ENCODE data around the gene INVS.
"Not testable (repeated sequence)": the region's sequence is repeated elsewhere in the genome, so short reads cannot be mapped to it uniquely, and the experiment has no call there.

DNA sequence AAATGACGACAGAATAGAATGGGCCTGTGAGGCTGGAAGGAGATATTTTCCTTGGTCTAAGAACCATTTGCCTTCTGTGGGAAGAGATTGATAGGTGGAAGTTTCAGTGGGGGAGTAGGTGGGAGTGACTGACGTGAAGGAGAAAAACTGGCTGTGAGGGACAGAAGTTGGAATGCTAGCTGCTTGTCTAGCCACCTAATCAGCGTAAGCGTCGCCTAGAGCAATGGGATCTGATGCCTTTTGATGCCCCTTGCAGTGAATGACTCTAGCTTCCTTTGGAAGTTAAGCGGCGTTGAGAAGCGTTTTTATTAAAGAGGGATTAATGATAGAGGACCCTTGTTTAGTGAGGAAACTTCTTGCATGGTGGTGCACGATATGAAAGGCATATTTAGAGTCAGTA lies 42.8 kb downstream of the INVS start:
- not testable (repeated sequence) for TF ChIP-seq POLR2A (IDR thresholded peaks at IDR 0.05)
- TF ChIP-seq, protein P1, sequence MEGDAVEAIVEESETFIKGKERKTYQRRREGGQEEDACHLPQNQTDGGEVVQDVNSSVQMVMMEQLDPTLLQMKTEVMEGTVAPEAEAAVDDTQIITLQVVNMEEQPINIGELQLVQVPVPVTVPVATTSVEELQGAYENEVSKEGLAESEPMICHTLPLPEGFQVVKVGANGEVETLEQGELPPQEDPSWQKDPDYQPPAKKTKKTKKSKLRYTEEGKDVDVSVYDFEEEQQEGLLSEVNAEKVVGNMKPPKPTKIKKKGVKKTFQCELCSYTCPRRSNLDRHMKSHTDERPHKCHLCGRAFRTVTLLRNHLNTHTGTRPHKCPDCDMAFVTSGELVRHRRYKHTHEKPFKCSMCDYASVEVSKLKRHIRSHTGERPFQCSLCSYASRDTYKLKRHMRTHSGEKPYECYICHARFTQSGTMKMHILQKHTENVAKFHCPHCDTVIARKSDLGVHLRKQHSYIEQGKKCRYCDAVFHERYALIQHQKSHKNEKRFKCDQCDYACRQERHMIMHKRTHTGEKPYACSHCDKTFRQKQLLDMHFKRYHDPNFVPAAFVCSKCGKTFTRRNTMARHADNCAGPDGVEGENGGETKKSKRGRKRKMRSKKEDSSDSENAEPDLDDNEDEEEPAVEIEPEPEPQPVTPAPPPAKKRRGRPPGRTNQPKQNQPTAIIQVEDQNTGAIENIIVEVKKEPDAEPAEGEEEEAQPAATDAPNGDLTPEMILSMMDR (IDR thresholded peaks at IDR 0.05), result not testable (repeated sequence)

Measured in uterus (tissue), 2 donors.